HG03159 (cell line): ENCODE measurements around the gene ATG7.
"Not testable (repeated sequence)": the region's sequence is repeated elsewhere in the genome, so short reads cannot be mapped to it uniquely, and the experiment has no call there.

ENCODE experiments used
- ATAC-seq: cut with Tn5 transposase; IDR thresholded peaks from one replicate; pipeline ENCODE4 v1.9.1; 2021; ENCODE audit warnings: mild to moderate bottlenecking, moderate library complexity; ENCODE audit not compliant: unreplicated experiment

ATG7 gene

GRCh38 chr3:11455956-11456355 is 183.8 kb downstream of the ATG7 start:
- no peak for ATAC-seq

- ATAC-seq: no peak
Observed at GRCh38 chr3:11457135-11457534, 184.9 kb downstream of the ATG7 start.

GRCh38 chr3:11459186-11459824 is 187.1 kb downstream of the ATG7 start:
- ATAC-seq: no peak

GRCh38 chr3:11461226-11461625 is 189.0 kb downstream of the ATG7 start:
- ATAC-seq: no peak

GRCh38 chr3:11462673-11463072 is 190.5 kb downstream of the ATG7 start:
- ATAC-seq: not testable (repeated sequence)

GRCh38 chr3:11463591-11463990 is 191.4 kb downstream of the ATG7 start:
- ATAC-seq: no peak

- ATAC-seq: no peak
Observed at GRCh38 chr3:11464356-11464755, 192.2 kb downstream of the ATG7 start.

- no peak for ATAC-seq
Observed at GRCh38 chr3:11465744-11466616, 193.8 kb downstream of the ATG7 start.

GRCh38 chr3:11467875-11468274 is 195.7 kb downstream of the ATG7 start:
- no peak for ATAC-seq

GRCh38 chr3:11470031-11470853 is 198.0 kb downstream of the ATG7 start:
- no peak for ATAC-seq

- no peak for ATAC-seq
Observed at GRCh38 chr3:11475324-11475723, 203.1 kb downstream of the ATG7 start.

GRCh38 chr3:11476735-11477144 is 204.5 kb downstream of the ATG7 start:
- no peak for ATAC-seq

GRCh38 chr3:11477407-11477911 is 205.3 kb downstream of the ATG7 start:
- no peak for ATAC-seq

GRCh38 chr3:11478167-11478566 is 206.0 kb downstream of the ATG7 start:
- no peak for ATAC-seq

GRCh38 chr3:11479221-11479620 is 207.0 kb downstream of the ATG7 start:
- no peak for ATAC-seq

GRCh38 chr3:11480663-11481298 is 208.6 kb downstream of the ATG7 start:
- ATAC-seq: no peak

- ATAC-seq: no peak
Observed at GRCh38 chr3:11481556-11481955, 209.4 kb downstream of the ATG7 start.

GRCh38 chr3:11482021-11482420 is 209.8 kb downstream of the ATG7 start:
- no peak for ATAC-seq

- ATAC-seq: not testable (repeated sequence)
Observed at GRCh38 chr3:11488356-11488755, 216.2 kb downstream of the ATG7 start.

GRCh38 chr3:11494131-11494916 is 222.1 kb downstream of the ATG7 start:
- ATAC-seq: no peak
